Pons (tissue), 1 donor: Measurements from ENCODE around the gene LSM4.
A peak's percentile ranks its signal among the peaks of the same experiment; 100 is the strongest.
"Not testable (repeated sequence)": the region's sequence is repeated elsewhere in the genome, so short reads cannot be mapped to it uniquely, and the experiment has no call there.

Experiments
- DNase-seq: peaks from one replicate; pipeline ENCODE4 v3.0.0-alpha.2; 2016; ENCODE audit warnings: low spot score

LSM4 gene

DNA sequence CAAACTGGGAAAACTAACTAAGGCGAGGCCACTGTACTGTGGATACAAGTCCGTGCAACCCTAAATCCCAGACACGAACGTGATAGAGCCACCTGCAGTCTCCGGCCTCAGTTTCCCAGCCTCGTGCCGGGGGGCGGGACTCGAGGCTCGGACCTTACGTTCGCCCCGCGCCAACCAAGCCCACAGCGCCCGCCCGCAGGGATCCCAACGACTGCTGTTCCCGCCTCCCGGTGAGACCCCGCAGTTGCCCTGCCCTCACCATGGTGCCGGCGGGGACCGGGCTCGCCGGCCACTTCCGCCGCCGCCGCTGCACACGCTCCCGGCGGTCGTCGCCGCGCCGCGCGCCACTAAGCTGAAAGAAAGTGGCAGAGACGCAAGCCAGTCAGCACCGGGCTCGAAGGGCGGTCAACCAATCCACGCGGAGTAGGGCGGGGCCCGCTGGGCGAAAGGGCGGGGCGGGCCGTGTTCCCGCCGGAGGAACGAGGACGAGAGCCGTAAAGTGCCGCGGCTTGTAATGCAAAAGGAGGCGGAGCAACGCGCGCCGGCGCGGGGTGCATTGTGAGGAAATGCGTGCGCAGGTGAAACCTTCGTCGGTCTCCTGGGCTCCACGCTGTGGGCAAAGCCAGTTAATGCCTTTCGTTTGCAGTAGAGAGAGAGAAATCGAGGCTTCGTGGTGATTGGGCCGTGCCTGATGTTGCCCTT, at the start of gene LSM4:
Gene LSM4, minus strand, starts transcription at position 318 of the 702 bp plus-strand sequence. Its CDS starts 56 bp downstream, at position 262.
- DNase-seq, result peak; percentile 94

DNA sequence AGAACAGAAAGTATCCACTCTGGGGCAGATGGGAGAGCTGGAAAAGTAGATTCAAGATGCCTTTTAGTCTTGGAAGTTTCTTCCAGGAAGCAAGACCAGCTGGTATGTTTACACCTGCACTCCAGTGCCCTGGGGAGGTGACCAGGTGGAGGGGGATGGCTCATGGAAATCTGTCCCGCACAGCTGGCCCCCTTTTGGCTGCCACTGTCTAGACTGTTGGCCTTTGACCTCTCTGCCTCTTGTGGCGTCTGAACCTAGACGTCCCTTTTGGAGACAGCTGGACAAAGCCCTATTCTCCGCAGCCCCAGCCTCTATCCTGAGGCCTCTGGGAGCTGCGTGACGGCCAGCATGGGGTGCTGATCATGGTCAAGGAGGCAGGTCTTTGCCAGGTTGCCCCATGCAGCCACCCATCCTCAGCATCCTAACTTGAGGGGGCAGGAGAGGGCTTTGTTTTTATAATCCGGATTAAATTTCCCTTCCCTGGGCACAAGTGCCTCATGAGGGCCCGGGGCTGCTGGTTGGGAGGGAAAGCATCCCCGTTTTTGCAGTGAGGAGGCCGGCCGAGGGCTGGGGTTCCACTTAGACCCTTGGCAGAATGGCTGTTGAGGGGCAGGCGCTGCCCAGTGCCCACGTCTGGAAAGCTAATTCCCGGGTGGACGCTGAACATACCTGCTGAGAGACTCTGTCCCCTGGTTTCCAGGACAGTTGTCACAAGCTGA, 45.8 kb upstream of the LSM4 start:
- no peak for DNase-seq

DNA sequence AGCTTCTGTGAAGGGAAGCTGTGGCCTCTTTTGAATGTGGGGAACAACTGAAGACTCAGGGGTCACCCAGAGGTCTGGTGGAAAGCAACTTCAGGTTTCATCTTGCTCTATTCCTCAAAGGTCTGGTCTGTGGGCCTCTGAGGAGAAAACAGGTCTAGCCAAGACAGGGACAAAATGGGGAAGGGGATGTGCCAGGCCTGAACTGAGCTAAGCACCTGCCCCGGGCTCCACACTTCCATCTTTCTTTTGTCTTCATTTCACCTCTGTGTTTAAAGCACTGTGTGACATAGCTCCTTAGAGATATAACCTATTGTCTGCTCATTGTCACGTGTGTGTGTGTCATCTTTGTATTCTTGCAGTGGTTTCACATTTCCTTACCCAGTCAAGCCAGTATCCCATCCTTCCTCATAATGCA, 43.2 kb upstream of the LSM4 start:
- DNase-seq, result no peak

DNA sequence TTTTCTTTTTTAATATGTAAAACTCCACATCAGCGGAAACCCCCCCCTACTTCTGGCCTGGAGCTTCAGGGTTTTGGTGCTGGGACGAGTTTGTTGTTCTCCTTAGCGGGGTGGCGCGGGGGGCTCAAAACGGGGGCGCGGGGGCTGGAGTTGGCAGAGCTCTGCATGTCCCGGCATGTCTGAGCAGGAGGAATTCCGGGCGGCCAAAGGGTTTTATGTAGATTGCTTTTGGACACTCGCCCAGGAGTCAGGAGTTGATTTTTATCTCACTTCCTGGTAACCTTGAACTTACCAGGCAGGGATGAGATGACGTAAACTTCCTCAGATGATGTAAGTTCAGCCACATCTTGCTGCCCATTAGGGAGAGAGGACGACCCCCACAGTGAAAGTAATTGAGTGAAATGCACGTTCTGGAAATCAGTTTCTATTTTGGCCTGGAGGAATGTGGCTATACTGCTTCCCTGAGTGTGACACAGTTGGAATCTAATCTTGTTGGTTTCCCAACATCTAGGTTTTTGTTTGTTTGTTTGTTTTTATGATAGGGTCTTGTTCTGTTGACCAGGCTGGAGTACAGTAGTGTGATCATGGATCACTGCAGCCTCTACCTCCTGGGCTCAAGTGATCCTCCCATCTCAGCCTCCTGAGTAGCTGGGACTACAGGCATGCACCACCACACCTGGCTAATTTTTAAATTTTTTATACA, 42.1 kb upstream of the LSM4 start:
- peak; percentile 77 for DNase-seq

DNA sequence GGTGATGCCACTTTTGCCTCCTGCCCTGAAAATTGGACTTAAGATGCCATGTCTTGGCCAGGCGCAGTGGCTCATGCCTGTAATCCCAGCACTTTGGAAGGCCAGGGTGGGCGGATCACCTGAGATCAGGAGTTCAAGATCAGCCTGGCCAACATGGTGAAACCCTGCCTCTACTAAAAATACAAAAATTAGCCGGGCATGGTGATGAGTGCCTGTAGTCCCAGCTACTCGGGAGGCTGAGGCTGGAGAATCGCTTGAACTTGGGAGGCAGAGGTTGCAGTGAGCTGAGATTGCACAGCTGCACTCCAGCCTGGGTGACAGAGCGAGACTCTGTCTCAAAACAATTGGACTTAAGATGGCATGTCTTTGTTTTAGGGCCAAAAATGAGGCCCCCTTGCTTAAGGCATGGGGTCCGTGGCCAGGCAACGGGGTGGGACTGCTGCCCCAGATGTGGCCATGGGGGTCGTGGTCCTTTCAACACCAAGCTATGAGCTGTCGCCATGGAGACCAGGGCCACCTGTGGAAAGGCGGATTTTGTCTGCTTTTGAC, 41.5 kb upstream of the LSM4 start:
- DNase-seq, result not testable (repeated sequence)

DNA sequence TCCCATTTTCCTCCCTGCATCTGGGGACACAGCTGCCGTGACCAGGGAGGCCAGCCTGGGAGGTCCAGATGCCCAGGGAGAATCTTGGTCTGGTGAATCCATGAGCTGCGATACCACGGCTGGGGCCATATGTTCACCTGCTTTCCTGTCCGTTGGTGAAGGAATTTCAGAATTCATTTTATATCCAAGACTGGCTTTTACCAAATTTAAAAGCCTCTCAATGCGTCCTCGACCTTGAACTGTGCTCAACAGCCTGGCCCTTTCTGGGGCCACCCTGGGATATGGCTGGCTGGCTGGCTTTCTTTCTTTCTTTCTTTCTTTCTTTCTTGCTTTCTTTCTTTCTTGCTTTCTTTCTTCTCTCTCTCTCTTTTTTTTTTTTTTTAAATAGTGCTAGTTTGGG, 40.9 kb upstream of the LSM4 start:
- no peak for DNase-seq

DNA sequence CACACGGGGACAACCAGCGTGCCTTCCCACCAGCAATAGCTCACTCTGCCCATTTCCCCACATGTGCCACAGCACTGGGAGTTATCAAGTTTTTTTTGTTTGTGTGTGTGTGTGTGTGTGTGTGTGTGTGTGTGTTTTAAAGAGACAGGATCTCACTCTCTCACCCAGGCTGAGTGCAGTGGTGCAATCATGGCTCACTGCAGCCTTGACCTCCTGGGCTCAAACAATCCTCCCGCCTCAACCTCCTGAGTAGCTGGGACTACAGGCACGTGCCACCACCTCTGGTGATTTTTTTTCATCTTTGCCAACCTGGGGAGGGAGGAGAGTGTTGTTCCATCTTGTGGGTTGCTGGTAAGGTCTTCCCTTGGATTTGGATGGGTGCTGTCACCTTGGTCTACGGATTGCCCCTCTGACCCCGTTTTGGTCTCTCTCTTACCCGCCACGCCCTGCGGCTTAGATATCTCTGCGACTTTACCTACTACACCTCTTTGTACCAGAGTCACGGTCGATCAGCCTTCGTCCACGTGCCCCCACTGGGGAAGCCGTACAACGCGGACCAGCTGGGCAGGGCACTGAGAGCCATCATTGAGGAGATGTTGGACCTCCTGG, 40.2 kb upstream of the LSM4 start:
- DNase-seq, result no peak

DNA sequence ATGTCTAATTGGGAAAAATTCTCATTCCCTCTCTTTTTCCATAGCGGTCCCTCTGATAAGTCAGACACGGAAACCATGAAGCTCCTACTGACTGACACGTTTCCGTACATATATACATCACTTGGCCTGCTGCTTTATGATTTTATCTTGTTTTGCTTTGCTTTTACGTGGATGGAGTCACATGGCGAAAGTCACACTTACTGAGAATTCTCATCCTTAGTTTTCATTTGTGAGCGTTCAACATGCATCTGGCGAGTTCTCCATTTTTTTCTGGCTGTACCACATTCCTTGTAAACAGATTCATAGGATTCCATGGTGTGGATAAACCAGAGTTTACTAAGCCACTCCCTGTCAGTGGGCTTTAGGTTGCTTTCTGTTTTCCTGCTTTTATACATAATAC, 38.8 kb upstream of the LSM4 start:
- DNase-seq, result no peak

DNA sequence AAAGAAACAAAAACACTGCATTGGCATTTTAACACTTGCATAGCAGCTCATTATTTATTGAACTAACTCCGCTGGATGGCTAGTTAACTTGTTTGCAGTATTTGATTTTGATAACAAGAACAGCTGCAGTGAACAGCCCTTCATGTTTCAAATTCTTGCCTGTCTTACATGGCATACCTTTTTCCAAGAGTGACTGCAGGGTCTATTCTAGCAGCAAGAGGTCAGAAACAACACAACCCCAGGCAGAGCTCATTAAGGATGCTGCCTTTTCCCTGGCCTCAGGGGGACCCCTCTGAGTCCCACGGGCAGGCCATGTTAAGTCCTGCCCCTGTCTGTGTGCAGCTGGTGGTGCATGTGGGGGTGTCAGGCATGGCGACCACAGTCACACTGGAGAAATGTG, 34.2 kb upstream of the LSM4 start:
- DNase-seq, result no peak

DNA sequence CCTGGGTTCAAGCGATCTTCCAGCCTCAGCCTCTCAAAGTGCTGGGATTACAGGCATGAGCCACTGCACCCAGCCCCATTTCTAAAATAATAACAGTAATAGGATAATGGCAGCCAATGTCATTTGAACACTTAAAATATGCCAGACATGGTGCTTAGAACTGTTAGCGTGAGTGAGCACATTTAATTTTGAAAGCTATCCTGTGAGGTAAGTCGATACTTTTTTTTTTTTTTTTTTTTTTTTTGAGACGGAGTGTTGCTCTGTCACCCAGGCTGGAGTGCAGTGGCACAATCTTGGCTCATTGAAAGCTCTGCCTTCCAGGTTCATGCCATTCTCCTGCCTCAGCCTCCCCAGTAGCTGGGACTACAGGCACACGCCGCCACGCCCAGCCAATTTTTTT, 31.9 kb upstream of the LSM4 start:
- DNase-seq, result not testable (repeated sequence)

DNA sequence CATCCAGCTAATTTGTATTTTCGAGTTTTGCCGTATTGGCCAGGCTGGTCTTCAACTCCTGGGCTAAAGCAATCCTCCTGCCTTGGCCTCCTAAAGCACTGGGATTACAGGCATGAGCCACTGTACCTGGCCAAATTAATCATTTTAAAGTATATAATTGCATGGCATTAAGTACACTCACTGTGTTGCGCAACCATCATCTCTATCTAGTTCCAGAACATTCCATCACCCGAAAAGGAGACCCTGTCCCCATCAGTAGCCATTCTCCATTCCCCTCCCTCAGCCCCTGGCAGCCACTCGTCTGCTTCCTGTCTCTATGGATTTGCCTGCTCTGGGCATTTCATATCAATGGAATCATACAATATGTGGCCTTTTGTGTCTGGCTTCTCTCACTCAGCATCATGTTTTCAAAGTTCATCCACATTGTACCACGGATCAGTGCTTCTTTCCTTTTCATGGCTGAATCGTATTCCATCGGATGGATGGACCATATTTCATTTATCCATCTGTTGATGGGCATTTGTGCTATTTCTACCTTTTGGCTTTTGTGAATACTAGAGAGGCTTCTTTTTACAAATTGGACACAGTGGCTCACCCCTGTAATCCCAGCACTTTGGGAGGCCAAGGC, 30.6 kb upstream of the LSM4 start:
- no peak for DNase-seq

DNA sequence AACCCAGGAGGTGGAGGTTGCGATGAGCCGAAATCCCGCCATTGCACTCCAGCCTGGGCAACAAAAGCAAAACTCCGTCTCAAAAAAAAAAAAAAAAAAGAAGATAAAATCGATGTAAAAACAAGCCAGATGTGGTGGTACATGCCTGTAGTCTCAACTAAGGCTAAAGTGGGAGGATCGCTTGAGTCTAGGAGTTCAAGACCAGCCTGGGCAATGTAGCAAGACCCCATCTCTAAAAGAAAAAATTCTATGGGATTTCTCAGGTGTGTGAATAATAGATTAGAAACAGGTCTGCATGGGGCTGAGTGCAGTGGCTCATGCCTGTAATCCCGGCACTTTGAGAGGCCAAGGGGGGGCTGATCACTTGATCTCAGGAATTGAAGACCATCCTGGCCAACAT, 28.7 kb upstream of the LSM4 start:
- DNase-seq, result no peak

DNA sequence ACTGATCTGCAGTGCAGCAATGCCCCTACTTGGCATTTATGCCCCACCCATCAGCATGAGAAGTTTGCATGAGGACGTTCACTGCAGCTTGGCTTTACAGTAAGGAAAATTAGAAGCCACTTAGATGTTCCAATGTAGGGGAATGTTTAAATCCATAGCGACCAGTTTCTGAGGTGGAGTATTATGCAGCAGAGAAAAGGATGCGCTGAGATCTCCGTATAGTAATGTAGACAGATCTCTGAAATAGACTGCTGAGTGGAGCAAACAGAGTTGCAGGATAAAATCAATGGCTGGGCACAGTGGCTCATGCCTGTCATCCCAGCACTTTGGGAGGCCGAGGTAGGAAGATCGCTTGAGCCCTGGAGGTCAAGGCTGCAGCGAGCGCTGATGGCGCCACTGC, 27.6 kb upstream of the LSM4 start:
- no peak for DNase-seq

DNA sequence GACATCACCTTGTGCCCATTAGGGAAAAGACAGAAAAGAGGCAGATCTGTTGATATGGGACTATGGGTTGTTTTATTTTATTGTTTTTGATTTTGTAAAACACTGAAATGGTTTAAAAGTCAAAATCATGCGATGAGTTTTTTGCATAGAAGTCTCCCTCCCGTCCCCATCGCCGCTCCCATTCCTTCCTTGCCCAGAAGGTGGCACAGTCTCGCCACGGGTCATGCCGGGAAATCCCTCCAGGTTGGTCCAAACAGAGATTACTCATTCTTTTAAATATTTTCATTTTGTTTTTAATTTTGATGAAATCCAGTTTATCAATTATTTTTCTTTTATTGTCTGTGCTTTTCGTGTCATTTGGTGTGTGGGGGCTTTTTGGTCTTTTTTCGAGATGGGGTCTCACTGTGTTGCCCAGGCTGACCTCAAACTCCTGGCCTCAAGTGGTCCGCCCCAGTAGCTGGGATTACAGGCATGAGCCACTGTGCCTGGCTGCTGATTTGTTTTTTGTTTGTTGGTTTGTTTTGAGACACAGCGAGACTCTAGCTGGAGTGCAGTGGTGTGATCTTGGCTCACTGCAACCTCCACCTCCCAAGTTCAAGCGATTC, 26.8 kb upstream of the LSM4 start:
- no peak for DNase-seq

DNA sequence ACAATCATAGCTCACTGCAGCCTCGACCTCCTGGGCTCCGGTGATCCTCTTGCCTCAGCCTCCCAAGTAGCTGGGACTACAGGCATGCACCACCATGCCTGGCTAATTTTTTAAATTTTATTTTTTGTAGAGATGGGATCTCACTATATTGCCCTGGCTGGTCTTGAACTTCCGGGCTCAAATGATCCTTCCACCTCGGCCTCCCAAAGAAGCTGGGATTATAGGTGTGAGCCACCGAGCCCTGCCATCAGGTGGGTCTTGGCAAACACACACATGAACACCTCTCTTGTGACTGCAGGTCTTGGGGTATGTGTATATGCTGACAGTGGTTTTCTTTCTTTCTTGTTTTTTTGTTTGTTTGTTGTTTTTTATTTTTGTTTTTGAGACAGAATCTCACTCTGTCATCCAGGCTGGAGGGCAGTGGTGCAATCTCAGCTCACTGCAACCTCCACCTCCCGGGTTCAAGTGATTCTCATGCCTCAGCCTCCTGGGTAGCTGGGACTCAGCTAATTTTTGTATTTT, 26.0 kb upstream of the LSM4 start:
- DNase-seq, result not testable (repeated sequence)

DNA sequence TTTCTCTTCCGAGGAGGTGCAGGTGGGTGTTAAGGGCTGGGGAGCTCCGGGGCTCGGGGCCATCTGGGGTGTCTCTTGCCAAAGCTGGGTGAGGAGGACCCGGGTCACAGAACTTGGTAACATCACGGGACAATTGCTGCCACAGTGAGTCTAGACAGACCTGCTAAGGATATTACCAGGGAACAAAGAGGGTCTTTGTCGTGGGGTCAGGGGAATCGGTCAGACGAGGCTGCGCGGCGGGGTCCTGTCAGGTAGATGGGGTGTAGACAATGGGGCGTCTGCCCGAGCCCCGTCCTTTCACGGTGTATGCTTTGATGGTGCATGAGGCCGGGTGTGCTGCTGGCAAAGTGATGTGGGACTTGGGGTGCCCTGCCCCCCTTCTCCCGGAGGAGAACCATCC, 25.3 kb upstream of the LSM4 start:
- no peak for DNase-seq

DNA sequence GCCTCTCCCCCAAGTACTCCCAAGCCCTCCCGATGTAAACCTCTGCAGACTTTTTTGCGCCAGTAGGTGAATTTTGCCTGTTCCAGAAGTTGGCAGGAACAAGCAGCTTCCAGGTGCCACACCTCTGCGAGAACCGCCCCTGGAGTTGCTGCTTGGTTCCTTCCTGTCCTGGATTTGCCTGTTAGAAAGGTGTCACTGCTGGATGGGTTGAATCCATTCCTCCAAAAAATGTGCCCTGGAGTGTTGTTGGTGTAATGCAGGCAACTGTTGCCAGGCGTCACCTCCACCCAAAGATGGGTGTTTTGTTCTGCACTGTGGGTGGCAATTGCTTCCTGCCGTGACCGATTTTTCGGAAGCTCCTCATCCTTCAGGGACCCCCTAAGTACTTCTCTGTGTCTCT, 23.2 kb upstream of the LSM4 start:
- DNase-seq, result no peak

DNA sequence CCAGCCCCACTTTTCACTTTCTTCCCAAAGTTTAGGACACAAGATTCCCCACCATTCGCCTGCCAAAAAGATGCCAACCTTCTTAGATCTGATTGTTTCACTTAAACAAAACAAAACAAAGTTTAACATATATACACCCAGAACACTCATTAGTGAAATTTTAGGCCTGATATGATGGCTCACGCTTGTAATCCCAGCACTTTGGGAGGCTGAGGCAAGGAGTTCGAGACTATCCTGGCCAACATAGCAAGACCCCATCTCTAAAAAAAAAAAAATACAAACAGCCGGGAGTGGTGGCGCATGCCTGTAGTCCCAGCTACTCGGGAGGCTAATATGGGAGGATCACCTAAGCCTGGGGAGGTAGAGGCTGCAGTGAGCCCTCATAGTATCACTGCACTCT, 22.4 kb upstream of the LSM4 start:
- no peak for DNase-seq

DNA sequence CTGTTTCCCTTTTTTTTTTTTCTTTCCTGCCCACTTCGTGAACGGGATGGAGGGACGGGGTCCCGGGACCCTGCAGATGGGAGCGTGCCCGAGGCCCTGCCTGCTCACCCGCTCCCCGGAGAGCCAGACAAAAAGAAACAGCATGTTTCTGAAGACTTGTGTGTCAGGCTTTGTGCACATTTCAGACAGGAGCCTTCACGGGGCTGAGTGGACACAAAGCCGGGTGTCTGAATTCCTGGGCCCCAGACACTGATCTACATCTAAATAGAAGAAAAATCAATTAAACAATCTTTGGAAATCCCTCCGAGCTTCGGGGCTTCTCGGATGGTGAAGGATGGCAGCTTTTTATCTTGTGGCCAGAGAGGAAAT, 21.7 kb upstream of the LSM4 start:
- DNase-seq, result no peak

DNA sequence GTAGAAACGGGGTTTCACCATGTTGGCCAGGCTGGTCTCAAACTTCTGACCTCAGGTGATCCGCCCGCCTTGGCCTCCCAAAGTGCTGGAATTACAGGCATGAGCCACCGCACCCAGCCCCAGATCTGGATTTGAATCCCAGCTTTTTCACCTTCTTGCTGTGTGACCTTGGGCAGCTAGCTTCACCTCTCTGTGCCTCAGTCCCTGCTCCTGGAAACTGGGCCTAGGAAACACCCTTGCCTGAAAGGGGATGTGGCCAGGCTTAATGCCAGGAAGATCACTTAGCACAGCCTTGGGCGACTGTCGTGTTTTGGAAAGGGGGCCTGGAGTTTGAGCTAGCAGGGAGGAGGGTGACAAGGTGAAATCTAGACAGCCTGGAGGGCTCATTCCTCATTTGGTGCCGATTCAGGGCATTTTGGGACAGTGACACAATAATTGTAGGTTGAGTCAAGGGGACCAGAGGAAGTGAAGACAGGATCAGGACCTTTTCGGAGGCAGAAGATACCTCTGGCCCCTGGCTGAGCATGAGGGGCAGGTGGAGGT, 19.3 kb upstream of the LSM4 start:
- no peak for DNase-seq
